ENCODE measurements around the gene VPS36. TPM values are rescaled to one million over a fixed set of nuclear protein-coding genes. Genes with fewer than 3 reads are reported as not detected.

The VPS36 gene
- total and polyA plus RNA-seq, 12 donors: 14.4 to 36.5 (median 32.2) TPM

GRCh38 chr13:52463526-52463925, 13.1 kb upstream of the VPS36 start:
- Histone ChIP-seq H3K9me3 (no peaks in the 10 kb centered on the region), H3K4me1 (no peaks in the 10 kb centered on the region), H3K36me3 (peaks cover 0 to 96% (median 20%) of the 10 kb centered on the region in 9 donors), H3K27ac (no peak overlapping the region), H3K4me3 (no peak overlapping the region), H3K27me3 (no peaks in the 10 kb centered on the region)
- no peak for TF ChIP-seq CTCF (IDR thresholded peaks at IDR 0.05)
- intact Hi-C loops (cut with DNase I): no loop called here
- no peak for ATAC-seq
- no peak for DNase-seq
- 85% methylated on average over 4 of the region's 4 CpGs for WGBS, 2 donors

- no peak for TF ChIP-seq CTCF (IDR thresholded peaks at IDR 0.05)
- Histone ChIP-seq H3K36me3 (peaks cover 0 to 89% (median 16%) of the 10 kb centered on the region in 9 donors), H3K4me3 (no peak overlapping the region), H3K27ac (no peak overlapping the region), H3K9me3 (no peaks in the 10 kb centered on the region), H3K27me3 (no peaks in the 10 kb centered on the region), H3K4me1 (peaks cover 0 to 15% (median 2%) of the 10 kb centered on the region in 9 donors)
- DNase-seq (no peak), ATAC-seq (no peak)
- 72 to 85% methylated on average over 3 of the region's 3 CpGs for WGBS, 2 donors
- intact Hi-C loops (cut with DNase I): no loop called here
Measured at GRCh38 chr13:52461265-52461664, 10.8 kb upstream of the VPS36 start.

- H3K9me3 ChIP-seq: no peaks in the 10 kb centered on the region
- intact Hi-C loops (cut with DNase I): loop anchor here in 4 of 10 donors (10.0 kb wide), 5 partner anchors 115 to 455 kb away; partner anchors contain the start of genes NEK3 (in 1 of the 4) and SUGT1 (in 1 of the 4)
- no peaks in the 10 kb centered on the region for H3K27me3 ChIP-seq
- peaks cover 0 to 73% (median 16%) of the 10 kb centered on the region in 9 donors for H3K36me3 ChIP-seq
- TF ChIP-seq CTCF (IDR thresholded peaks at IDR 0.05): no peak
- peaks cover 0 to 20% (median 9%) of the 10 kb centered on the region in 9 donors for H3K4me1 ChIP-seq
- ATAC-seq (no peak), DNase-seq (no peak)
- no peak overlapping the region for H3K4me3 ChIP-seq
- H3K27ac ChIP-seq: no peak overlapping the region
- whole genome bisulfite sequencing, 2 donors: 75 to 76% methylated on average over 6 of the region's 6 CpGs
Measured at GRCh38 chr13:52459668-52460067, 9.2 kb upstream of the VPS36 start.

GRCh38 chr13:52455677-52456041, 5.2 kb upstream of the VPS36 start:
- peak; percentile 47 to 78 (median 68) for ATAC-seq
- peaks cover 0 to 33% (median 14%) of the 10 kb centered on the region in 9 donors for H3K4me1 ChIP-seq
- peak overlapping the region; percentile 66 to 88 (median 78) for H3K4me3 ChIP-seq
- intact Hi-C loops (cut with DNase I): loop anchor here in 4 of 10 donors (10.0 kb wide), 5 partner anchors 111 to 451 kb away; partner anchors contain the start of genes NEK3 (in 1 of the 4) and SUGT1 (in 1 of the 4)
- no peaks in the 10 kb centered on the region for H3K9me3 ChIP-seq
- DNase-seq: peak; percentile 56 to 77
- TF ChIP-seq CTCF (IDR thresholded peaks at IDR 0.05): no peak
- peaks cover 0 to 33% (median 0%) of the 10 kb centered on the region in 9 donors for H3K36me3 ChIP-seq
- H3K27me3 ChIP-seq: no peaks in the 10 kb centered on the region
- H3K27ac ChIP-seq: peak overlapping the region; percentile 51 to 93 (median 86)
- WGBS, 2 donors: 0% methylated on average over 37 of the region's 37 CpGs
